Naive thymus-derived CD4-positive, alpha-beta T cell (primary cell): ENCODE data around the gene TMEM117. TPM values are rescaled to one million over a fixed set of nuclear protein-coding genes. Genes with fewer than 3 reads are reported as not detected.
"Not testable (repeated sequence)": the region's sequence is repeated elsewhere in the genome, so short reads cannot be mapped to it uniquely, and the experiment has no call there.

Source experiments
- ATAC-seq: fragments of 150-1000 bp; cut with Tn5 transposase; 2 replicates; pipeline ENCODE4 v1.10.0; 2021; ENCODE audit warnings: mild to moderate bottlenecking, moderate library complexity
- CTCF ChIA-PET: fragments of 350-600 bp; sonication (Branson Sonifier 250); formaldehyde crosslinking; loops from one replicate; lab custom pipeline; 2021; ENCODE audit warnings: antibody characterized with exemption; lab: Charles Lee
- POLR2A ChIA-PET: fragments of 350-600 bp; sonication (Branson Sonifier 250); formaldehyde crosslinking; loops from one replicate; lab custom pipeline; 2021; ENCODE audit warnings: antibody characterized with exemption, inconsistent platforms; lab: Charles Lee
- DNase-seq, 9 donors: peaks; one replicate each; pipeline versions ENCODE4 v3.0.0 to v3.0.0-alpha.2; 2020 to 2022; ENCODE audit warnings: mixed read lengths in 1 of 9
- H3K27ac ChIP-seq: one replicate; pipeline ENCODE4 v1.7.0; 2013; ENCODE audit warnings: mild to moderate bottlenecking, low read depth, low read length, moderate library complexity
- H3K27me3 ChIP-seq, 2 donors: one replicate each; pipeline ENCODE4 v1.7.0; 2013; ENCODE audit warnings: low read length in 2 of 2, mild to moderate bottlenecking in 2 of 2, moderate library complexity in 2 of 2; ENCODE audit not compliant: control insufficient read depth in 2 of 2, insufficient read depth in 2 of 2
- H3K36me3 ChIP-seq, 3 experiments: 1 replicate in 2 of 3; 2 replicates in 1 of 3; pipeline ENCODE4 v1.7.0; 2013; ENCODE audit warnings: low read length in 3 of 3, mild to moderate bottlenecking in 3 of 3, moderate library complexity in 1 of 3; ENCODE audit not compliant: insufficient read depth in 3 of 3, control insufficient read depth in 2 of 3
- H3K4me1 ChIP-seq, 2 donors: one replicate each; pipeline ENCODE4 v1.7.0; 2013; ENCODE audit warnings: low read length in 2 of 2, mild to moderate bottlenecking in 2 of 2, moderate library complexity in 1 of 2; ENCODE audit not compliant: control insufficient read depth in 2 of 2, insufficient read depth in 2 of 2
- H3K4me3 ChIP-seq: 2 replicates; pipeline ENCODE4 v1.7.0; 2013; ENCODE audit warnings: mild to moderate bottlenecking, low read length
- H3K9me3 ChIP-seq, 3 experiments: 1 replicate in 2 of 3; 2 replicates in 1 of 3; pipeline ENCODE4 v1.7.0; 2013; ENCODE audit warnings: low read length in 3 of 3; ENCODE audit not compliant: control insufficient read depth in 2 of 3
- H3K27ac Mint-ChIP-seq, 9 donors: one replicate each; pipeline ENCODE4 v1.8.0; 2020 to 2022; ENCODE audit warnings: mixed read lengths in 9 of 9, mild to moderate bottlenecking in 8 of 9, moderate library complexity in 5 of 9, inconsistent platforms in 2 of 9
- H3K27me3 Mint-ChIP-seq, 5 donors: one replicate each; pipeline ENCODE4 v1.8.0; 2021 to 2022; ENCODE audit warnings: mixed read lengths in 5 of 5, mild to moderate bottlenecking in 1 of 5
- H3K36me3 Mint-ChIP-seq, 5 donors: one replicate each; pipeline ENCODE4 v1.8.0; 2020 to 2022; ENCODE audit warnings: mixed read lengths in 5 of 5, mild to moderate bottlenecking in 3 of 5, inconsistent platforms in 1 of 5
- H3K4me1 Mint-ChIP-seq, 7 donors: one replicate each; pipeline ENCODE4 v1.8.0; 2020 to 2022; ENCODE audit warnings: mixed read lengths in 7 of 7, mild to moderate bottlenecking in 3 of 7, inconsistent platforms in 1 of 7
- H3K4me3 Mint-ChIP-seq, 10 donors: one replicate each; pipeline ENCODE4 v1.8.0; 2020 to 2022; ENCODE audit warnings: mild to moderate bottlenecking in 10 of 10, mixed read lengths in 10 of 10, moderate library complexity in 6 of 10, inconsistent platforms in 2 of 10
- H3K9me3 Mint-ChIP-seq, 11 donors: one replicate each; pipeline ENCODE4 v1.8.0; 2020 to 2022; ENCODE audit warnings: mixed read lengths in 11 of 11, mild to moderate bottlenecking in 4 of 11, inconsistent platforms in 1 of 11, moderate library complexity in 1 of 11
- intact Hi-C, 2 donors: fragments of 100-400 bp; cut with micrococcal nuclease; formaldehyde crosslinking; loops; one replicate each; pipeline ENCODE4 v1.15.1; 2023
- polyA plus RNA-seq, 2 donors: library from polyadenylated mRNA; unstranded; fragments of 300-500 nt; fragmentation: Illumina TruSeq; gene quantifications; one replicate each; pipeline ENCODE4 v1.2.3, GENCODE V29; 2021
- total RNA-seq, 6 experiments: library from RNA in 5 of 6; stranded (reverse) in 5 of 6; gene quantifications; 1 replicate in 5 of 6; 2 replicates in 1 of 6; pipeline ENCODE4 v1.2.3 and lab custom pipeline; 2021 to 2026

Gene TMEM117
- total and polyA plus RNA-seq, 7 experiments from 2014 or later, result 0.31 to 6.6 (median 4.2) TPM

GRCh38 chr12:44036875-44037443, 201.1 kb downstream of the TMEM117 start:
- CTCF ChIA-PET, result no interaction called here
- H3K9me3 ChIP-seq, result no peaks in the 10 kb centered on the region
- POLR2A ChIA-PET, result no interaction called here
- H3K9me3 Mint-ChIP-seq, result peaks cover 0 to 2% (median 0%) of the 10 kb centered on the region in 11 donors
- ATAC-seq, result no peak
- H3K36me3 Mint-ChIP-seq, result peaks cover 0 to 15% (median 0%) of the 10 kb centered on the region in 5 donors
- no peaks in the 10 kb centered on the region for H3K4me1 Mint-ChIP-seq
- H3K27ac Mint-ChIP-seq, result no peak overlapping the region
- no peak overlapping the region for H3K4me3 Mint-ChIP-seq
- H3K4me1 ChIP-seq, result no peaks in the 10 kb centered on the region
- no peaks in the 10 kb centered on the region for H3K27me3 ChIP-seq
- no peak overlapping the region for H3K4me3 ChIP-seq
- H3K27me3 Mint-ChIP-seq, result no peaks in the 10 kb centered on the region
- H3K36me3 ChIP-seq, result no peaks in the 10 kb centered on the region
- DNase-seq, result no peak
- no peak overlapping the region for H3K27ac ChIP-seq
- intact Hi-C loops, result no loop called here

- Mint-ChIP-seq H3K27me3 (no peaks in the 10 kb centered on the region), H3K9me3 (peaks cover 0 to under 1% (median 0%) of the 10 kb centered on the region in 11 donors), H3K36me3 (peaks cover 0 to 11% (median 6%) of the 10 kb centered on the region in 5 donors), H3K4me1 (no peaks in the 10 kb centered on the region), H3K4me3 (no peak overlapping the region), H3K27ac (no peak overlapping the region)
- H3K36me3 ChIP-seq, result no peaks in the 10 kb centered on the region
- no peak overlapping the region for H3K27ac ChIP-seq
- ChIA-PET CTCF (interaction anchor here (0.5 kb wide), 1 partner anchor 51 kb away, joined by 3 read pairs; no protein-coding TSS in a partner anchor), POLR2A (no interaction called here)
- intact Hi-C loops, result no loop called here
- DNase-seq, result no peak
- no peaks in the 10 kb centered on the region for H3K9me3 ChIP-seq
- H3K27me3 ChIP-seq, result no peaks in the 10 kb centered on the region
- H3K4me1 ChIP-seq, result no peaks in the 10 kb centered on the region
- ATAC-seq, result no peak
- H3K4me3 ChIP-seq, result no peak overlapping the region
Observed at GRCh38 chr12:44038411-44038810, 202.5 kb downstream of the TMEM117 start.

DNA sequence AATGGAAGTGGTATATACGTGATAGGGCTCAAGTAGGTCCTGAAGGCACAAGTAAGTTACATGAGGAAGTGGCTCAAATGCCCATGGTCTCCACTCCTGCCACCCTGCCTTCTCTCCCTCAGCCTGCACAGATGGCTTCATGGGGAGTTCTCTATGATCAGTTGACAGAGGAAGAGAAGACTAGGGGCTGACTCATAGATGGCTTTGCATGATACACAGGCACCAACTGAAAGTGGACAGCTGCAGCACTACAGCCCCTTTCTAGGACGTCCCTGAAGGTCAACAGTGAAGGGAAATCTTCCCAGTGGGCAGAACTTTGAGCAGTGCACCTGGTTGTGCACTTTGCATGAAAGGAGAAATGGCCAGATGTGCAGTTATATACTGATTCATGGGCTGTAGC, 208.6 kb downstream of the TMEM117 start:
- CTCF ChIA-PET, H3K4me1 Mint-ChIP-seq, DNase-seq, H3K4me1 ChIP-seq, ATAC-seq, H3K9me3 Mint-ChIP-seq, H3K4me3 ChIP-seq, H3K36me3 ChIP-seq, H3K9me3 ChIP-seq, intact Hi-C loops, POLR2A ChIA-PET, H3K27me3 ChIP-seq, H3K27ac Mint-ChIP-seq, H3K4me3 Mint-ChIP-seq, H3K27me3 Mint-ChIP-seq, H3K27ac ChIP-seq: not testable (repeated sequence)
- H3K36me3 Mint-ChIP-seq, result peaks cover 0 to 34% (median 20%) of the 10 kb centered on the region in 5 donors

DNA sequence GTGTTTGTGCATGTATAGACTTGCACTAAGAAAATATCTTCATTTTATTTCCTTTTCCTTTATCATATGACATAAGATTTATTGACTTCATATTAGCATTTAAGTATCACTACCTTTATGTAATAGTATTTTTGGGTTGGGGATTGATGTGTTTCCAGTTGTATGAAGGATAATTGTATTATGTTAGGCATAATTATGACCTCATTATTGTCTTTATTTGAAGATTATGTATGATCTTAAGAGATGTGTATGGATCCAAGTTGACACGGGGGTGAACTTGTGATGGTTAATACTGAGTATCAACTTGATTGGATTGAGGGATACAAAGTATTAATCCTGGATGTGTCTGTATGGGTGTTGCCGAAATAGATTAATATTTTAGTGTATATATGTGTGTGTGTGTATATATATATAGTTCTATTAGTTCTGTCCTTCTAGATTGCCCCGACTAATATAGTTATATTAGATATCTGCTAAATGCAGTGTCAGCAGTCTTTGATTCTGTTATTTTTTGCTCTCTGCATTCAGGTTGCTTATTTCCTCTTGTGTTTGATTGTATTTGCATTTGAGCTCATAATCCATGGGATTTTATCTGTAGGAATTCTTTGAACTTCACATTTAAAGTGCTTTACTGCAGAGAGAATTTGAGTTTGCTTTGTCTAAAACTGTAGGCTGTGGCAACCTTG, 211.0 kb downstream of the TMEM117 start:
- Mint-ChIP-seq H3K4me1 (no peaks in the 10 kb centered on the region), H3K9me3 (peaks cover 0 to 6% (median 0%) of the 10 kb centered on the region in 11 donors), H3K27ac (no peak overlapping the region), H3K27me3 (no peaks in the 10 kb centered on the region), H3K4me3 (no peak overlapping the region), H3K36me3 (peaks cover 0 to 34% (median 20%) of the 10 kb centered on the region in 5 donors)
- Histone ChIP-seq H3K4me1 (no peaks in the 10 kb centered on the region), H3K27ac (no peak overlapping the region), H3K9me3 (no peaks in the 10 kb centered on the region), H3K4me3 (no peak overlapping the region), H3K27me3 (no peaks in the 10 kb centered on the region), H3K36me3 (no peaks in the 10 kb centered on the region)
- CTCF ChIA-PET, result no interaction called here
- POLR2A ChIA-PET, result no interaction called here
- DNase-seq (no peak), ATAC-seq (no peak)
- intact Hi-C loops, result no loop called here

GRCh38 chr12:44052554-44052953, 216.7 kb downstream of the TMEM117 start:
- no peaks in the 10 kb centered on the region for H3K9me3 Mint-ChIP-seq
- no peaks in the 10 kb centered on the region for H3K4me1 Mint-ChIP-seq
- intact Hi-C loops, result no loop called here
- Histone ChIP-seq H3K27me3 (no peaks in the 10 kb centered on the region), H3K4me1 (no peaks in the 10 kb centered on the region), H3K27ac (no peak overlapping the region), H3K9me3 (no peaks in the 10 kb centered on the region), H3K4me3 (no peak overlapping the region), H3K36me3 (no peaks in the 10 kb centered on the region)
- H3K4me3 Mint-ChIP-seq, result no peak overlapping the region
- POLR2A ChIA-PET, result no interaction called here
- DNase-seq (no peak), ATAC-seq (no peak)
- H3K27ac Mint-ChIP-seq, result no peak overlapping the region
- CTCF ChIA-PET, result no interaction called here
- no peaks in the 10 kb centered on the region for H3K27me3 Mint-ChIP-seq
- H3K36me3 Mint-ChIP-seq, result peaks cover 0 to 4% (median 0%) of the 10 kb centered on the region in 5 donors

- Histone ChIP-seq H3K27me3 (no peaks in the 10 kb centered on the region), H3K4me3 (no peak overlapping the region), H3K9me3 (no peaks in the 10 kb centered on the region), H3K36me3 (no peaks in the 10 kb centered on the region), H3K4me1 (no peaks in the 10 kb centered on the region), H3K27ac (no peak overlapping the region)
- Mint-ChIP-seq H3K27me3 (no peaks in the 10 kb centered on the region), H3K36me3 (no peaks in the 10 kb centered on the region), H3K4me1 (peaks cover 0 to 7% (median 0%) of the 10 kb centered on the region in 7 donors), H3K4me3 (no peak overlapping the region), H3K27ac (no peak overlapping the region), H3K9me3 (no peaks in the 10 kb centered on the region)
- DNase-seq (no peak), ATAC-seq (no peak)
- ChIA-PET POLR2A (no interaction called here), CTCF (no interaction called here)
- intact Hi-C loops, result no loop called here
Observed at GRCh38 chr12:44053549-44054127, 217.8 kb downstream of the TMEM117 start.
